Body of pancreas (tissue), 4 donors: ENCODE data around the gene RILPL1. TPM values are rescaled to one million over a fixed set of nuclear protein-coding genes. Genes with fewer than 3 reads are reported as not detected.
"Not testable (repeated sequence)": the region's sequence is repeated elsewhere in the genome, so short reads cannot be mapped to it uniquely, and the experiment has no call there.

Experiments
- ATAC-seq: fragments of 150-250 bp; one replicate; pipeline ENCODE4 v1.9.1; 2016
- DNase-seq, 4 donors: peaks; one replicate each; pipeline ENCODE4 v3.0.0-alpha.2; 2019
- H3K27ac ChIP-seq, 4 donors: fragments of 200-600 bp; sonication (generic); 1 replicate in 3 of 4; 2 replicates in 1 of 4; pipeline versions ENCODE4 v1.5.1 to v1.6.1; 2016 to 2019; ENCODE audit warnings: mild to moderate bottlenecking in 1 of 4, mixed read lengths in 1 of 4, moderate library complexity in 1 of 4
- H3K27me3 ChIP-seq, 2 donors: fragments of 200-600 bp; sonication (generic); one replicate each; pipeline ENCODE4 v1.6.0; 2016; ENCODE audit warnings: mild to moderate bottlenecking in 1 of 2
- H3K36me3 ChIP-seq, 2 donors: fragments of 200-600 bp; sonication (generic); replicated peaks in 1 of 2; 2 replicates each; pipeline ENCODE4 v1.5.1; 2016; ENCODE audit warnings: low read depth in 2 of 2; ENCODE audit not compliant: insufficient read depth in 1 of 2
- H3K4me1 ChIP-seq: fragments of 200-600 bp; sonication (generic); one replicate; pipeline ENCODE4 v1.6.0; 2016
- H3K4me3 ChIP-seq, 2 donors: fragments of 200-600 bp; sonication (generic); 1 replicate in 1 of 2; 2 replicates in 1 of 2; pipeline ENCODE4 v1.5.1; 2016 to 2019
- H3K9me3 ChIP-seq, 3 donors: fragments of 200-600 bp; sonication (generic); 1 replicate in 2 of 3; 2 replicates in 1 of 3; pipeline ENCODE4 v1.5.1; 2016
- CTCF ChIP-seq, 7 experiments: fragments of 450-650 bp in 4 of 7; fragments of 200-600 bp in 3 of 7; sonication (generic) in 3 of 7; IDR thresholded peaks; one replicate each; pipeline ENCODE4 v1.5.1; 2016 to 2019; ENCODE audit warnings: antibody characterized with exemption in 7 of 7
- POLR2A ChIP-seq, 3 donors: fragments of 450-650 bp; IDR thresholded peaks; one replicate each; pipeline ENCODE4 v1.6.1; 2016; ENCODE audit warnings: antibody characterized with exemption in 3 of 3, mild to moderate bottlenecking in 2 of 3
- WGBS, 2 donors: methylation state at CpG; one replicate each; pipeline ENCODE4 v1.1.5; 2017; 5-methylcytosine and 5-hydroxymethylcytosine counted together
- intact Hi-C: fragments of 100-400 bp; cut with DNase I; formaldehyde crosslinking; loops from one replicate; pipeline ENCODE4 v1.15.1; 2023
- total RNA-seq, 2 donors: library from RNA; depleted of rRNA; stranded (reverse); fragments of >200 nt; gene quantifications; one replicate each; pipeline ENCODE4 v1.1.0, GENCODE V29; 2016

Gene RILPL1
- total RNA-seq, 2 donors from 2014 or later = 4.3 to 4.9 TPM

GRCh38 chr12:123494124-123494851, 39.2 kb downstream of the RILPL1 start:
- TF ChIP-seq POLR2A (IDR thresholded peaks at IDR 0.05) = no peak
- TF ChIP-seq CTCF (IDR thresholded peaks at IDR 0.05) = no peak
- Histone ChIP-seq H3K9me3 (no peaks in the 10 kb centered on the region), H3K4me1 (no peaks in the 10 kb centered on the region), H3K4me3 (no peak overlapping the region), H3K27ac (no peak overlapping the region), H3K27me3 (no peaks in the 10 kb centered on the region), H3K36me3 (no peaks in the 10 kb centered on the region)
- intact Hi-C loops = no loop called here
- DNase-seq = no peak
- ATAC-seq = no peak
- 89% methylated on average over 13 to 18 of the region's 18 CpGs for WGBS, 2 donors

GRCh38 chr12:123492339-123493039, 41.0 kb downstream of the RILPL1 start:
- H3K4me1 ChIP-seq, intact Hi-C loops, H3K27ac ChIP-seq, H3K4me3 ChIP-seq, H3K27me3 ChIP-seq, DNase-seq, H3K9me3 ChIP-seq, H3K36me3 ChIP-seq, ATAC-seq: not testable (repeated sequence)
- 66 to 67% methylated on average over 6 to 7 of the region's 7 CpGs for WGBS, 2 donors

GRCh38 chr12:123491481-123491880, 42.0 kb downstream of the RILPL1 start:
- Histone ChIP-seq H3K27ac (no peak overlapping the region), H3K4me3 (no peak overlapping the region), H3K27me3 (no peaks in the 10 kb centered on the region), H3K9me3 (no peaks in the 10 kb centered on the region), H3K4me1 (no peaks in the 10 kb centered on the region), H3K36me3 (no peaks in the 10 kb centered on the region)
- DNase-seq (no peak), ATAC-seq (no peak)
- TF ChIP-seq CTCF (IDR thresholded peaks at IDR 0.05) (no peak), POLR2A (IDR thresholded peaks at IDR 0.05) (no peak)
- 89 to 96% methylated on average over 13 of the region's 13 CpGs for WGBS, 2 donors
- intact Hi-C loops = no loop called here

GRCh38 chr12:123491056-123491455, 42.5 kb downstream of the RILPL1 start:
- intact Hi-C loops = no loop called here
- no peak for ATAC-seq

More at GRCh38 chr12:123491056-123491455, 42.5 kb downstream of the RILPL1 start:
- TF ChIP-seq CTCF (IDR thresholded peaks at IDR 0.05) = no peak
- TF ChIP-seq POLR2A (IDR thresholded peaks at IDR 0.05) = no peak
- Histone ChIP-seq H3K4me3 (no peak overlapping the region), H3K36me3 (no peaks in the 10 kb centered on the region), H3K27me3 (no peaks in the 10 kb centered on the region), H3K4me1 (no peaks in the 10 kb centered on the region), H3K27ac (no peak overlapping the region), H3K9me3 (no peaks in the 10 kb centered on the region)
- WGBS, 2 donors = 91 to 100% methylated on average over 2 to 11 of the region's 11 CpGs
- no peak for DNase-seq
